NCI-H2081 (cell line): Measurements from ENCODE around the gene HGF.
"Not testable (repeated sequence)": the region's sequence is repeated elsewhere in the genome, so short reads cannot be mapped to it uniquely, and the experiment has no call there.

Experiments
- DNase-seq, 2 experiments: peaks; one replicate each; lab custom pipeline; 2025; lab: John Stamatoyannopoulos, UW

Gene HGF

DNA sequence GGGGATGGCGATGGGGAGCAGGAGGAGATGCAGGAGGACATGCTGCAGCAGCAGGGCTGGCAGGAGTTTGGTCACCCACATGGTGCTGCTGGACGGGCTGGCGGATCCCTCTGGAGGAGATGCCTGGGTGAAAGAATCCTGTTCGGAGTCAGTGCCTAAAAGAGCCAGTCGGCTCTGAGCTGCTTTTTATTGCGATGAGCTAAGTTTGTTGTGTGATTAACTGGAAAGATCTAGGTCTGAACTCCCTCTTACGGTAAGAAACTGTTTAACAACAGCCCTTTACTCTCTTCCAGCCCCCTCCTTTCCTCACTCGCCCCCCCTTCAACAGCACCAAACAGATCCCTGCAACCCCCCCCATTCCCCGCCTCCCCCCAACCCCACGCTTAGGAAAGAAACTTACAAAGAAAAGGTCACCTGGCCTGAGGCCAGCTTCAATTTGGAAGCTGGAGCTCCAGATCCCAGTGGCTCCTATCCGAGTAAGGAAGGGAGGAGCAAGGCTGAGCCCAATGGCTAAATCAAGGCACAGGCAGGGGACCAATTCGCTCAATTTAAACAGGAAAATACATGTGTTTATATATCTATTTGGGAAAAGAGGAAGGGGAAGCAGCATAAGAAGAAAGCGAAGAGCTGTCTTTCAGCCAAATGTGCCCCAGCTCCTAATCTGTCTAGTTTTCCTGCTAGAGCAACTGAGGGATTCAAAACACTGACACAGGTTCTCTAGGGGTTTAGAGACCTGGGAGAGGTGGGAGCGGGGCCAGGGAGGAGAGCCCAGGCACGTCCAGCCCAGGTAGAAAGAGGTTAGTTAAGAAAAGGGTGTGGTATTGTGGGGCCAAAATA, at the start of gene HGF:
TSS of gene HGF (minus strand) at position 157 of the 837 bp plus-strand sequence. CDS start at position 81, 76 bp downstream.
- no peak for DNase-seq

- DNase-seq: no peak
Measured at GRCh38 chr7:81816312-81816711, 46.5 kb upstream of the HGF start.

- not testable (repeated sequence) for DNase-seq
Measured at GRCh38 chr7:81812866-81813476, 43.1 kb upstream of the HGF start.

DNA sequence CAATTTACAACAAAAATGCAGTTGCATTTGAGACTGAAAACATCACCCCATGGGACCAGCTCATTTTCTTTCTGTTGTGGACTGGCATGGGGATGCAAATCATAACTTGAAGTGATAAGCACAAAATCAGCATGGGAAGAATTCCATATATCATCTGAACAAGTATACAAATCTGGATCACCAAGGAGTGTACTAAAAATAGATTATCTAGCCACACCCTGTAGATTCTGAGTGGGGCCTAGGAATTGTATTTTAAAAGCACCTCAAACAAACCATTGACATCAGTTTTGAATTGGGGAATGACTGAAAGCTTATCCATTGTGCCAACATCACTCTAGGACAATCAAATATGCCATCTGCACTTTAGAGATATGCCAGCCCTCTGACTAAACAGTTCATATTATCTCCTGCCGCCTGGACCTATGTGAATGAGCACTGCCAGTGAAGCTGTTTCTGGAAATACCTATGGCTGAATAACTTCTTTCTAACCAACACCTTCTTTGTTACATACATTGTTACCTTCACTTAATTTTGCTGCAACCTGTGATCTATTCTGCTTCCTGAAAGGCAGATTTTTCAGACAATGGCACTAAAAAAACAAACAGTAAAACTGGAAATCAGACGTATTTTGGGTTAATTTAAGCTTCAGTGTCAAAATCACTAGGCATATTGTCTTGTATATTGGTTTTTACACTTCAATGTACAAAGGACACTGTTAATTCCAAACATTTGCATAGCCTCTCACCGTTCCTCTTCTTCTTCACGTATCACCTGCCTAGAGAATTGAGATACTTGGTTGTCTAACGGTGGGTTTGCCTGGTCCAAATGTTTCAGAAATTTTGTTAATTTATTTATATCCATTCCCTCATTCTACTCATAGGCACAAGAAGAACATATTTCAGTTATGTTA, 42.4 kb upstream of the HGF start:
- DNase-seq: peak in 1 of 2 experiments; percentile 23

- DNase-seq: no peak
Measured at GRCh38 chr7:81810476-81811155, 40.8 kb upstream of the HGF start.

GRCh38 chr7:81808310-81808709, 38.5 kb upstream of the HGF start:
- not testable (repeated sequence) for DNase-seq

DNA sequence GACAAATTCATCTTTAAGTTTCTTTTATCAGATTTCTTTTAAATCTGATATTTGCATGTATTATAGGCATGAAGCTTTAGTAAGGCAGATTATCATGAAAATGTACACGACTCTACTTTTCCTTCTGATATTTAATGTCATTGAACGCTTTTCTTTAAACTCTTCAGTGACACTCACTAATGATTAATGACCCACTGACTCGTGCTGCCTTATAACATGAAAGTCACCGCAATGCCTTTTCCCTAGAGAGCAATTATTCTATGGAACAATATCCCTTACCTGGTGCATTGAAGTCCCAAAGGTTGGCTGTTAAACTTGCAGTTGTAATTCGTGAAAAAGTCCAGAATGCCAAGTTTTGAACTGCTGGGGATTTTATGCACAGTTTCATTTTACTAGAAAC, 33.4 kb upstream of the HGF start:
- no peak for DNase-seq

GRCh38 chr7:81802251-81802650, 32.4 kb upstream of the HGF start:
- DNase-seq: no peak

- no peak for DNase-seq
Measured at GRCh38 chr7:81801532-81801931, 31.7 kb upstream of the HGF start.

DNA sequence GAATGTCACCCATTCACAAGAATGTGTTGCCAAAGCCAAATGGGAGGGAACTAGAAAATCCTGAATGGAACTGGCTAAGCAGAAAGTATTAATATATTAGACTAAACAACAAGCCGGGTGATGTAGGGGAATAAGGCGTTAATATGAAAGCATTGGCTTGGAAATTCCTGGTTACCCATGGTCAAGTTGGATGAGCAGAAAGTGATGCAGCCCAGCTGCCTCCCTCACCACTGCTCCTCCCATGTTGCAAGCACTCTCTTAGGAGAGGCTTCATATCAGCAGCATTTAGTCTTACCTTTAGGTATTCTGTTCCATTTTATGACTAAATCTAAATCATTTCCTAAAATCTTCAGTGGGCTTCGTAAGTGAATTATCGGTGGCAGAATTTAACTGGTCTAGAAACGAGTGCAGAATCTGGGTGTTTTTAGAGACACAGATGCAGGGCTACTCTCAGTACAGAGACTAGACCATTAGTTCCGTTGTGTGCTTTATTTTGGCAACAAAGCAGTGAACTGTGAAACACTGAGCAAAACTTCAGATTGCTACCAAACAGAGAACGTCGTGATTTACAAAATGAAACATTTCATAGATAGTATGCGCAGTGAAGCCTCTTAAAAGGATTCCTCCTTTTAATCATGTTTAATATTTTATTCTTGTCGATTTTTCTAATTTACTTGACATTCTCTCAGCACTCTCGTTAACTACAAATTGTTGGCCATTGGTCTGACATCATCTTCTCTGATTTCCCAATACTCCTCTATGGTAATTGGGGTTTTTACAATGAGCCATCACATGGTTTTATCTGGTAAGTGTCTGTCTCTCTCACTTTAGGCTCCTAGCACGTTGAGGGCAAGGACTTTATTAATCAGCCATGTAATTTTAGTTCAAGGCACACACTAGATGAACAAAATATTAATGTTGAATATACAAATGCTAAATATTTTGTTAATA, 22.0 kb upstream of the HGF start:
- no peak for DNase-seq

DNA sequence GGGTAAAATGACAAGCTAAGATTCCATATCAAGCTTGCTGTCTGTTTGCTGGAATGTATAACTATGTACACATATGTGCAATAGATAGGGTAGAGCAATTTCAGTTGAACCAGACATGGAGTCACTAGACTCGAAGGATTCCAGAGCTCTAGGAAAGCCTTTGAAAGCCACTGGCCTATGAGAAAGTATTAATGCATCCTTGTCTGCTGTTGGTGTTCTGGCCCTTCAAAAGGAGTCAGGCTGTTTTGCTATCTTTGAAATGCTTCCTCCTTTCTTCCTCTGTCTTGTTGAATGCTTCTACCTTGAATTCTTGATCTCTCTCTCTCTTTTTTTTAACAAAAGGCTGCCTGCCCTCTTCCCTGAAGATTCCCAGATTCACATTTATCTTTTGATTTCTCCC, 20.8 kb upstream of the HGF start:
- DNase-seq: no peak

DNA sequence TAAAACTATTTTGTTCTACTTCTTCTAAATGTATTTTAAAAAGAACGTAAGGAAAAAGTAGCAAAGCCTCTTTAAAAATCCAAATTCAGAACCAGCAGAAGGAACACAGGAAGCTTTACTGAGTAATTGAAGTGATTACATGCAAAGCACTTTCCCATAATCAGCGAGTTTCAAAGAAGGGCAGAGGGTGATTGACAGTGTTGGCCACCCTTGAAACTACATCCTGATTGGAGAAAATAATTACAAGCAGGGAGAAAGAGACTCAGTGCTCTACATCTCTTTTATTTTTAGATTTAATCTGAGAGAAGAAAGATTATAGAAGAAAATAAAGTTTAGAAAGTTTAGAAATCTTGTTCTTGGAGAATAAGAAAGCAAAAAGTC, 20.3 kb upstream of the HGF start:
- no peak for DNase-seq

DNA sequence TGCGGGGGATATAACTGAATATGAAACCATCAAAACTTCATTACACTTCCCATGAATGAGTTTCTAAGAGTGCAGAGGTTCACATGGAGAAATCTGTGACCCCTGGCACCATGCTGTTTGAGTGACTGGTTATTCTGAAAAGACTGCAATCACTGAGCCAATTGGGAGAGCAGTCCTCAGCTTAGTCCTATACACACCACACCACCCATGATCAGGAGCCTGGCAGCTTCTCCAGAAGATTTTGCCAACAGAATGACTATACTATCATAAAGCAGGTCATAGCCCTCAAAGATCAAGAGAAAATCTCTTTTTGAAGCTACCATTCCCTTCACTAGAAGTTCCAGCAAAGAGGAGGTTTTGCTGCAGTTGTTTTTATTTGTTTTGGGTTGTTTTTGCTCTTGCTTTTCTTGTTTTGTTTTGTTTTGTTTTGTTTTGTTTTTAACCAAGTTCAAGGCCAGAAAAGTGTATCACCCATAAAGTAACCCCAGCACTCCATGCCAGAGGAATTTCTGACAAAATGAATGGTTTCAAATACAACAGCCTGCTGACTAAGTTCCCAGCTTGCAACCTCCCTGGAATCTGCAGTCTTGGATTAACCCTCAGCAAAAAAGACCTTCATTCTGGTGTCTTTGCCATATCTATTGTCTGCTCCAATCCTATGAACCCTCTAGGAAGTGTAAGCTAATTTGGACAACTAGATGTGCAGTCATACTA, 19.7 kb upstream of the HGF start:
- no peak for DNase-seq

GRCh38 chr7:81788246-81788645, 18.4 kb upstream of the HGF start:
- no peak for DNase-seq

DNA sequence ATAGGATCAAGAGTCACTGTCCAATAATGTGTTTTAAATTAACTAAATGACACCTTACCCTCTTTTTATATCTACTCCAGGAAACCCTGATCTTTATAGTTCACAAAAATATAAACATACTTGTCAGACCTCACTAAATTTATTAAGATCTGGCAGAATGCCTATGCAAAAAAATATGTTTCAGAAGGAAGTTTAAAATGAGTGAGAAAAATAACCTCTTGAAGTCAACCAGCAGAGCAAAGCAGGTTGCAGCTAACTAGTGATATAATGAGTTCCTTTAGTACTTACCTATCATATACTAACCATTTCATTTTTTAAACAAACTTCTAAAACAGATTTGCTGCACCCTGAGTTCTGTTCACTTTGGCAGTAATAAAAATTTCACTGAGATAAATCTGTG, 14.0 kb upstream of the HGF start:
- no peak for DNase-seq

GRCh38 chr7:81780914-81781693, 11.3 kb upstream of the HGF start:
- DNase-seq: no peak

DNA sequence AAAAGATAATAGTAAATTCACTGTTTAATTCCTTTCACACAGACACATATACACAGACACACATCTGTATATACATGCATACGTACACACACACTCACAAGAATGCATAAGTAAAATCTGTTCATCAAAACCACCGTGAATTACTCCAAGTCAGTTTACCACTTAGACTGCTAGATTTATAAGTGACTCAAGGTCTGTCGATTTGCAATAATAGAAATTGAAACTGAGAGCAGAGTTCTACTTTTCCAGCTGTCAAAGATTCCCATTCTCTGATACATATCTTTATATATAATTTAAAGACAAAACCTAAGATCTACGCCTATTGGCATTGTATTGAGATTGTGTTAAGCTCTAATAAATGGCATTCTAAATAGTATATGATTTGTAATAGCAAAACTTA, 9.9 kb upstream of the HGF start:
- no peak for DNase-seq

- no peak for DNase-seq
Measured at GRCh38 chr7:81777697-81778096, 7.8 kb upstream of the HGF start.

- peak in 1 of 2 experiments; percentile 23 for DNase-seq
Measured at GRCh38 chr7:81776948-81777630, 7.2 kb upstream of the HGF start.
